Urinary bladder (tissue), 4 donors: ENCODE data around the gene NF1. TPM values are rescaled to one million over a fixed set of nuclear protein-coding genes. Genes with fewer than 3 reads are reported as not detected.
"Not testable (repeated sequence)": the region's sequence is repeated elsewhere in the genome, so short reads cannot be mapped to it uniquely, and the experiment has no call there.

Source experiments
- DNase-seq: peaks from one replicate; pipeline ENCODE4 v3.0.0-alpha.2; 2015; ENCODE audit errors: extremely low spot score
- H3K27ac ChIP-seq: one replicate; pipeline ENCODE4 v1.5.1; 2013; ENCODE audit warnings: low read depth, mild to moderate bottlenecking, moderate library complexity
- H3K36me3 ChIP-seq: one replicate; pipeline ENCODE4 v1.6.1; 2013; ENCODE audit warnings: mild to moderate bottlenecking, moderate library complexity; ENCODE audit not compliant: insufficient read depth
- H3K4me1 ChIP-seq: one replicate; pipeline ENCODE4 v1.6.1; 2013; ENCODE audit warnings: mild to moderate bottlenecking, moderate library complexity; ENCODE audit not compliant: insufficient read depth
- H3K4me3 ChIP-seq: one replicate; pipeline ENCODE4 v1.5.1; 2013; ENCODE audit warnings: low read depth, low read length
- WGBS: extraction: QIAGEN DNeasy Blood & Tissue Kit; methylation state at CpG from one replicate; pipeline ENCODE4 v1.1.7; 2013; 5-methylcytosine and 5-hydroxymethylcytosine counted together
- polyA plus RNA-seq: library from polyadenylated mRNA; stranded (reverse); fragments of 200-250 nt; gene quantifications from one replicate; pipeline ENCODE4 v1.2.3, GENCODE V29; 2013
- total RNA-seq: library from RNA; depleted of rRNA; stranded (reverse); fragments of >200 nt; gene quantifications from one replicate; pipeline ENCODE4 v1.2.3, GENCODE V29; 2014
- donor health status: healthy with polysubstance abuse.
- donor health status: healthy.

Gene NF1
- total and polyA plus RNA-seq, 2 donors, result 12.2 to 135 TPM

GRCh38 chr17:31095236-31096105 is 694 bp downstream of the NF1 start:
- Histone ChIP-seq H3K27ac (peak overlapping the region; percentile 92), H3K4me3 (peak overlapping the region; percentile 86), H3K4me1 (no peaks in the 10 kb centered on the region), H3K36me3 (no peaks in the 10 kb centered on the region)
- DNase-seq, result peak; percentile 15
- WGBS, result under 1% methylated on average over 45 of the region's 45 CpGs

- 8% methylated on average over 5 of the region's 5 CpGs for WGBS
- DNase-seq, result no peak
Measured at GRCh38 chr17:31096106-31096436, 1.3 kb downstream of the NF1 start.

GRCh38 chr17:31099016-31099415 is 4.2 kb downstream of the NF1 start:
- Histone ChIP-seq H3K36me3 (no peaks in the 10 kb centered on the region), H3K27ac (no peak overlapping the region), H3K4me1 (no peaks in the 10 kb centered on the region), H3K4me3 (no peak overlapping the region)
- 80% methylated on average over 3 of the region's 3 CpGs for WGBS
- DNase-seq, result no peak

More at GRCh38 chr17:31096106-31096436, 1.3 kb downstream of the NF1 start:
- peak overlapping the region; percentile 86 for H3K4me3 ChIP-seq
- no peaks in the 10 kb centered on the region for H3K4me1 ChIP-seq
- no peaks in the 10 kb centered on the region for H3K36me3 ChIP-seq
- H3K27ac ChIP-seq, result no peak overlapping the region

- Histone ChIP-seq H3K4me3 (no peak overlapping the region), H3K36me3 (no peaks in the 10 kb centered on the region), H3K4me1 (no peaks in the 10 kb centered on the region), H3K27ac (no peak overlapping the region)
- DNase-seq, result no peak
- WGBS, result 71% methylated on average over 8 of the region's 8 CpGs
Measured at GRCh38 chr17:31100840-31101459, 6.2 kb downstream of the NF1 start.

GRCh38 chr17:31101943-31102342 is 7.2 kb downstream of the NF1 start:
- Histone ChIP-seq H3K27ac (no peak overlapping the region), H3K4me1 (no peaks in the 10 kb centered on the region), H3K4me3 (no peak overlapping the region), H3K36me3 (no peaks in the 10 kb centered on the region)
- DNase-seq, result no peak

- no peak overlapping the region for H3K4me3 ChIP-seq
- H3K36me3 ChIP-seq, result no peaks in the 10 kb centered on the region
- no peak overlapping the region for H3K27ac ChIP-seq
- 99% methylated on average over 1 of the region's 1 CpG for WGBS
- no peak for DNase-seq
- H3K4me1 ChIP-seq, result no peaks in the 10 kb centered on the region
Measured at GRCh38 chr17:31105991-31106390, 11.2 kb downstream of the NF1 start.

- H3K4me1 ChIP-seq, result no peaks in the 10 kb centered on the region
- no peaks in the 10 kb centered on the region for H3K36me3 ChIP-seq
- WGBS, result 0% methylated on average over 2 of the region's 2 CpGs
- no peak overlapping the region for H3K27ac ChIP-seq
- no peak overlapping the region for H3K4me3 ChIP-seq
- DNase-seq, result no peak
Measured at GRCh38 chr17:31111183-31111582, 16.4 kb downstream of the NF1 start.

- DNase-seq, result no peak
- H3K4me3 ChIP-seq, result no peak overlapping the region
- 99% methylated on average over 1 of the region's 1 CpG for WGBS
- H3K4me1 ChIP-seq, result no peaks in the 10 kb centered on the region
- H3K27ac ChIP-seq, result no peak overlapping the region
- H3K36me3 ChIP-seq, result no peaks in the 10 kb centered on the region
Measured at GRCh38 chr17:31112001-31112661, 17.4 kb downstream of the NF1 start.

- 67% methylated on average over 7 of the region's 7 CpGs for WGBS
- H3K27ac ChIP-seq, H3K4me3 ChIP-seq, H3K4me1 ChIP-seq, DNase-seq, H3K36me3 ChIP-seq: not testable (repeated sequence)
Measured at GRCh38 chr17:31113368-31113767, 18.6 kb downstream of the NF1 start.

GRCh38 chr17:31113939-31114338 is 19.2 kb downstream of the NF1 start:
- Histone ChIP-seq H3K36me3 (no peaks in the 10 kb centered on the region), H3K27ac (no peak overlapping the region), H3K4me3 (no peak overlapping the region), H3K4me1 (no peaks in the 10 kb centered on the region)
- 98% methylated on average over 4 of the region's 4 CpGs for WGBS
- no peak for DNase-seq

GRCh38 chr17:31114956-31115555 is 20.3 kb downstream of the NF1 start:
- H3K4me1 ChIP-seq, result no peaks in the 10 kb centered on the region
- WGBS, result 85% methylated on average over 3 of the region's 3 CpGs
- H3K4me3 ChIP-seq, result no peak overlapping the region
- no peak overlapping the region for H3K27ac ChIP-seq
- DNase-seq, result no peak
- H3K36me3 ChIP-seq, result no peaks in the 10 kb centered on the region

GRCh38 chr17:31116167-31116566 is 21.4 kb downstream of the NF1 start:
- Histone ChIP-seq H3K27ac (no peak overlapping the region), H3K36me3 (no peaks in the 10 kb centered on the region), H3K4me3 (no peak overlapping the region), H3K4me1 (no peaks in the 10 kb centered on the region)
- DNase-seq, result no peak
- 88% methylated on average over 4 of the region's 4 CpGs for WGBS

- 88% methylated on average over 2 of the region's 2 CpGs for WGBS
- H3K27ac ChIP-seq, result no peak overlapping the region
- H3K4me3 ChIP-seq, result no peak overlapping the region
- no peaks in the 10 kb centered on the region for H3K36me3 ChIP-seq
- no peaks in the 10 kb centered on the region for H3K4me1 ChIP-seq
- no peak for DNase-seq
Measured at GRCh38 chr17:31122746-31123145, 28.0 kb downstream of the NF1 start.

- Histone ChIP-seq H3K4me1 (no peaks in the 10 kb centered on the region), H3K27ac (no peak overlapping the region), H3K4me3 (no peak overlapping the region), H3K36me3 (no peaks in the 10 kb centered on the region)
- WGBS, result 96% methylated on average over 3 of the region's 3 CpGs
- DNase-seq, result no peak
Measured at GRCh38 chr17:31126318-31126717, 31.5 kb downstream of the NF1 start.
